ENCODE results near the gene ASB6. TPM values are rescaled to one million over a fixed set of nuclear protein-coding genes. Genes with fewer than 3 reads are reported as not detected.
"Not testable (repeated sequence)": the region's sequence is repeated elsewhere in the genome, so short reads cannot be mapped to it uniquely, and the experiment has no call there.

ASB6 gene
- total RNA-seq, 3 donors from 2014 or later, result 32.1 to 35.3 (median 35.1) TPM

- no peaks in the 10 kb centered on the region for H3K36me3 Mint-ChIP-seq (ENCODE audit: insufficient read depth)
- H3K27me3 Mint-ChIP-seq (ENCODE audit: low read depth), result no peaks in the 10 kb centered on the region
- H3K9me3 Mint-ChIP-seq, result no peaks in the 10 kb centered on the region
- no peak for DNase-seq
- ATAC-seq, result no peak
- no peak overlapping the region for H3K4me3 Mint-ChIP-seq
- H3K4me1 Mint-ChIP-seq (ENCODE audit: low read depth), result peaks cover 24% of the 10 kb centered on the region
Measured at GRCh38 chr9:129604766-129605163, 37.2 kb downstream of the ASB6 start.

DNA sequence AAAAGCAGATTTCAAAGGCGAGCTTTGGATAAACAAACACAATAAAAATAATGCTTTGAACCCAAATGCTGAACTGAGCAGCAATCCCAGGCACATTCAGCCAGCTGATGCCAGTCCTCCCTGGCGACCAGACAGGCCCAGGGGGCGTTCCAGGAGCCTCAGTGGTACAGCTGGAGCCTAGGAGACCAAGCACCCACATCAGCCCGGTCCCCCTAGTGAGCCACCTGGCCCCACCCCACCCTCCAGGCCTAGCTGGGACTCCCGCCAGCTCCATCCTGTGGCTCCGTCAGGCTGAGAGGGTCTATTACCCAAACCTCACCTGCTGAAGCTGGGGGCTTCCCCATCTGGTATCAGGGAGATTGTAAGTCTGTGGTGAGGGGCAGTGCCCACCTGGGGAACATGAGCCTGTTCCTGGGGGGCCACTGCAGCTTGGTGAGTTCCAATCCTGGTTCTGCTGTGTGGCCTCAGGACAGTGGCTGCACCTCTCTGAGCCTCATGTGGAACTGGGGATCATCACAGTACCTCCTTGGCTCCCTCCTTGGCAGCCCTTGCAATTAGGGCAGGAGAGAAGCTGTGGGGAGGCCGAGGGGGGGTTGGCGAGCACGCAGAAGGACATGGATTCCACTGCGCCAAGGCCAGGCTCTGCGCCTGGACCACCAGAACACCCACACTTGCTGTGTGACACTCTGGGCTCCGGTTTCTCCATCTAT, 37.7 kb downstream of the ASB6 start:
- no peak for DNase-seq
- no peaks in the 10 kb centered on the region for H3K27me3 Mint-ChIP-seq (ENCODE audit: low read depth)
- H3K9me3 Mint-ChIP-seq, result no peaks in the 10 kb centered on the region
- no peak overlapping the region for H3K4me3 Mint-ChIP-seq
- ATAC-seq, result no peak
- no peaks in the 10 kb centered on the region for H3K36me3 Mint-ChIP-seq (ENCODE audit: insufficient read depth)
- H3K4me1 Mint-ChIP-seq (ENCODE audit: low read depth), result peaks cover 21% of the 10 kb centered on the region

DNA sequence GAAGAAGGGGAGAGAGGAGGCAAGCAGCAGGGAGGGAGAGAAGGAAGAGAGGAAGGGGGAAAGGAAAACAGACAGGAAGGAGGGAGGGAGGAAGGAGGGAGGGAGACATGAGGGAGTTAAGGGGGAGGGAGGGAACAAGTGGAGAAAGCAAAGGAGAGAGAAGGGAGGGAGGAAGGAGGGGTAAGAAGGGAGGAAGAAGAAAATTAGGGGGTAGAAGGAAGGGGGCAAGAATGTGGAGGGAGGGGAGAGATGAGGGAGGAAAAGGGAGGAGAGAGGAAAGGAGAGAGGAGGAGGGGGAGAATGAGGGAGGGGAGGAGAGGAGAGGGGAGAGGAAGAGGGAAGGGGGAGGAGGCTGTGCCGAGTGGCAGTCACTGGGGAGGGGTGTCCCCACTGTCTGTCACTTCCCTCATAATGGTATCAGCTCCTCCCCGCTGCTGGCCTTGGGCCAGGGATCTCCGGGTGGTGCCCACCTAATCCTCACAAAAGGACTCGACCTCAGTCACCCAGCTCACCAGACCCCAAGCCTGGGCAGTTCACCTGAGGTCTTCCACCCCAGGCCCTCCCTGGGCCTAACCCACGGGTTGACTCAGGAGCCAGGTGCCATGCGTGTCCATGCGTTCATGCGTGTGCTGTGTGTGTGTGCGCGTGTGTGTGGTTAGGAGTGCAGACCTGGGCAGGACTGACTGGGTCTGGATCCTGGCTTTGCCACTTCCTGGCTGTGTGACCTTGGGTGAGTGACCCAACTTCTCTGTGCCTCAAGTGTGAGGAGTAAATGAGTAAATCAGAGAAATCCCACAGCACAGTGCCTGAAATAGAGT, 39.1 kb downstream of the ASB6 start:
- Mint-ChIP-seq H3K4me1 (ENCODE audit: low read depth) (peaks cover 27% of the 10 kb centered on the region), H3K9me3 (no peaks in the 10 kb centered on the region), H3K36me3 (ENCODE audit: insufficient read depth) (no peaks in the 10 kb centered on the region), H3K27me3 (ENCODE audit: low read depth) (peaks cover 5% of the 10 kb centered on the region), H3K4me3 (no peak overlapping the region)
- ATAC-seq, result no peak
- no peak for DNase-seq

DNA sequence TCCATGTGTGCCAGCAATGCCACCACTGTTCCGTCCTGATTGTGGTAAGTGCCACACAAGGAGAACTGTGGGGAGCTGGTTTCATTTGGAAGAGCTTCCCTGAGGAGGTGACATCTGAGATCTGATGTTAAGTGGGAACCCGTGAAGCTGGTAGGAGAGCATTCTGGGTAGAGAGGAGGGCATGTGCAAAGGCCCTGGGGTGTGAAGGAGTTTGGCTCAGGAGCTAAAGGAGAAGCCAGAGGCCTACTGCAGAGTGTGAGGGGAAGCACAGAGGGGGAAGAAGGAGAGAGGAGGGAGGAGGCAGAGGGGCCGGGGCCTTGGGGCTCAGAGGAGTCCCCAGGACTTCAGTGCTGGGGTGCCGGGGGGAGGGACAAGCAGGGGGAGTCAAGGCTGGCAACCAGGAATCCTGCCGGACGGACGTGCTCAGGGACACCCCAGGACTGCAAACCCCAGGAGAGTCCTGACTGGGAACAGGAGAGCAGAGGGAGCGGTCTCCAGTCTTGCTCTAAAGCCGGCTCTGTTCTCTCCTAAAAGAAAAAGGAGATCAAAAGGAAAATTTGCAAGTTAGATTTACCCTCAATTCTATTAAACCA, 40.8 kb downstream of the ASB6 start:
- Mint-ChIP-seq H3K4me1 (ENCODE audit: low read depth) (peaks cover 23% of the 10 kb centered on the region), H3K9me3 (no peaks in the 10 kb centered on the region), H3K4me3 (no peak overlapping the region), H3K27me3 (ENCODE audit: low read depth) (peaks cover 5% of the 10 kb centered on the region), H3K36me3 (ENCODE audit: insufficient read depth) (no peaks in the 10 kb centered on the region)
- ATAC-seq (no peak), DNase-seq (no peak)

- no peak for DNase-seq
- Mint-ChIP-seq H3K9me3 (no peaks in the 10 kb centered on the region), H3K4me1 (ENCODE audit: low read depth) (peaks cover 16% of the 10 kb centered on the region), H3K36me3 (ENCODE audit: insufficient read depth) (no peaks in the 10 kb centered on the region), H3K27me3 (ENCODE audit: low read depth) (peaks cover 5% of the 10 kb centered on the region), H3K4me3 (peak overlapping the region; percentile 26)
- peak in 1 of 2 donors; percentile 20 for ATAC-seq
Measured at GRCh38 chr9:129598089-129598596, 43.8 kb downstream of the ASB6 start.

DNA sequence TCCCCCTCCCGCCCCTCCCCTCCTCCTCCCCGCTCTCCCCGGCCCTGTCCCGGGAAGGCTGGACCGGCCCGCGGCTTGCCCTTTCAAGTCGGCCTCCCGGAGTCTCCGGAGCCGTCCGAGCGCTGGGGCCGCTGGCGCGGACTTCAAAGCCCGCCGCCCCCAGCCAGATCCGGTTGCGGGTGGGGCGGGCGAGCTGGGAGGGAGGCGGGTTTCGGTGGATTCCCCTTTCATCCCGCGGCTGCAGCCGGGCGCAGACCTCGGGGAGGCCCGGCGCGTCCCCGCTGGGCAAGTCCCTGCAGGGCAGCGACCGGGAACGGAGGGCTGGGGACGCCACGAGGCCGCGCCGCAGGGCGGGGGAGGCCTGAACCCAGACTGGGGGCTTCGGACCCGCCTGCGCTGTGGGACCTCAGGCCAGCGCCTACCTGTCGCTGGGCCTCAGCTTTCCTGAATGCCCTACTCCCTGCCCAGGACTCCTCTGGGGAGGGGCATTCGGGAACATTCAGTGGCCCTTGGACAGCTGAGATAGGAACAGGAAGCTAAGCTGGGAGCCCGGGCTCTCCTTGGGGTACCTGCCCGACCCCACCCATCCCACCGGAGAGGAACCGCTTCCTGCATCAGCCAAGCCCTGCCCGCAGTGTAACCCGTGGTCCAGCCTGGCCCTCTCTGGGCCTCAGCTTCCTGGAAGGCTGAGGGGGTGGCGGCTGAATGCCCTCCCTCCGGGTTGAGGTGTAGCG, 44.4 kb downstream of the ASB6 start:
- Mint-ChIP-seq H3K4me3 (peak overlapping the region; percentile 26), H3K4me1 (ENCODE audit: low read depth) (peaks cover 15% of the 10 kb centered on the region), H3K27me3 (ENCODE audit: low read depth) (peaks cover 5% of the 10 kb centered on the region), H3K9me3 (no peaks in the 10 kb centered on the region), H3K36me3 (ENCODE audit: insufficient read depth) (no peaks in the 10 kb centered on the region)
- ATAC-seq, result peak; percentile 64 to 75
- no peak for DNase-seq

GRCh38 chr9:129596541-129597331, 45.2 kb downstream of the ASB6 start:
- ATAC-seq (peak in 1 of 2 donors; percentile 19), DNase-seq (no peak)
- Mint-ChIP-seq H3K4me1 (ENCODE audit: low read depth) (peaks cover 15% of the 10 kb centered on the region), H3K9me3 (no peaks in the 10 kb centered on the region), H3K27me3 (ENCODE audit: low read depth) (peaks cover 5% of the 10 kb centered on the region), H3K4me3 (no peak overlapping the region), H3K36me3 (ENCODE audit: insufficient read depth) (no peaks in the 10 kb centered on the region)

DNA sequence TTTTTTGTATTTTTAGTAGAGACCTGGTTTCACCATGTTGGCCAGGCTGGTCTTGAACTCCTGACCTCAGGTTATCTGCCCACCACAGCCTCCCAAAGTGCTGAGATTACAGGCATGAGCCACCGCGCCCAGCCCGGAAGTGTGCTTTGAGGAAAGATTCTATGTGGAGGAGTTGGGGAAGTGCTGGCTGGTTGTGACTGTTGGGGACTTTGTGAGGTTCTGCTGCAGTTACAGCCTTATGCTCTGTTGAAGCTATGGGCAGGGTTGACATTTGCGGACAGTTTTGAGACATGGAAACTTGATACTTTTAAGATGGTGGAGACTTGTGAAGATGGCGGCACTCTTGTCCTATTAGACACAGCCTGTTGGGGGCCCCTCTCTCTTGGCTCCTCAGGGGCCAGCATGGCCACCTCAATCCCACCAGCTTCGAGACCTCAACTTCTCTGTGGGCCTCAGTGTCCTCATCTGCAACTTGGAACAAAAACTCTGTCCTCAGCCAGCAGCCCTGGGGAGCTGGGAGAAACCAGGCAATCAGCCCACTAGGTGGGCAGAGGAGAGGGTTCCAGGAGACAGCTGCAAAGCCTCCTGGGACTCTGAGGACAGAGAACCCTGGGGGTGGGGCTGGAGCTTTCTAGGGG, 45.9 kb downstream of the ASB6 start:
- DNase-seq (no peak), ATAC-seq (no peak)
- Mint-ChIP-seq H3K36me3 (ENCODE audit: insufficient read depth) (no peaks in the 10 kb centered on the region), H3K9me3 (no peaks in the 10 kb centered on the region), H3K4me1 (ENCODE audit: low read depth) (peaks cover 15% of the 10 kb centered on the region), H3K27me3 (ENCODE audit: low read depth) (peaks cover 5% of the 10 kb centered on the region), H3K4me3 (no peak overlapping the region)

GRCh38 chr9:129595311-129595741, 46.6 kb downstream of the ASB6 start:
- ATAC-seq (no peak), DNase-seq (no peak)
- peaks cover 8% of the 10 kb centered on the region for H3K27me3 Mint-ChIP-seq (ENCODE audit: low read depth)
- no peaks in the 10 kb centered on the region for H3K9me3 Mint-ChIP-seq
- H3K4me3 Mint-ChIP-seq, result no peak overlapping the region
- H3K36me3 Mint-ChIP-seq (ENCODE audit: insufficient read depth), result no peaks in the 10 kb centered on the region
- peaks cover 15% of the 10 kb centered on the region for H3K4me1 Mint-ChIP-seq (ENCODE audit: low read depth)

- H3K27me3 Mint-ChIP-seq (ENCODE audit: low read depth), result peaks cover 11% of the 10 kb centered on the region
- H3K36me3 Mint-ChIP-seq (ENCODE audit: insufficient read depth), result no peaks in the 10 kb centered on the region
- no peaks in the 10 kb centered on the region for H3K9me3 Mint-ChIP-seq
- no peak for DNase-seq
- no peak for ATAC-seq
- no peak overlapping the region for H3K4me3 Mint-ChIP-seq
- peaks cover 15% of the 10 kb centered on the region for H3K4me1 Mint-ChIP-seq (ENCODE audit: low read depth)
Measured at GRCh38 chr9:129594632-129595031, 47.3 kb downstream of the ASB6 start.

- ATAC-seq; DNase-seq; H3K4me1 Mint-ChIP-seq (ENCODE audit: low read depth); H3K9me3 Mint-ChIP-seq; H3K4me3 Mint-ChIP-seq; H3K27me3 Mint-ChIP-seq (ENCODE audit: low read depth); H3K36me3 Mint-ChIP-seq (ENCODE audit: insufficient read depth): not testable (repeated sequence)
Measured at GRCh38 chr9:129592790-129593189, 49.2 kb downstream of the ASB6 start.

- Mint-ChIP-seq H3K4me3 (no peak overlapping the region), H3K4me1 (ENCODE audit: low read depth) (peaks cover 6% of the 10 kb centered on the region), H3K9me3 (no peaks in the 10 kb centered on the region), H3K36me3 (ENCODE audit: insufficient read depth) (no peaks in the 10 kb centered on the region), H3K27me3 (ENCODE audit: low read depth) (peaks cover 6% of the 10 kb centered on the region)
- ATAC-seq (no peak), DNase-seq (no peak)
Measured at GRCh38 chr9:129591916-129592315, 50.0 kb downstream of the ASB6 start.

DNA sequence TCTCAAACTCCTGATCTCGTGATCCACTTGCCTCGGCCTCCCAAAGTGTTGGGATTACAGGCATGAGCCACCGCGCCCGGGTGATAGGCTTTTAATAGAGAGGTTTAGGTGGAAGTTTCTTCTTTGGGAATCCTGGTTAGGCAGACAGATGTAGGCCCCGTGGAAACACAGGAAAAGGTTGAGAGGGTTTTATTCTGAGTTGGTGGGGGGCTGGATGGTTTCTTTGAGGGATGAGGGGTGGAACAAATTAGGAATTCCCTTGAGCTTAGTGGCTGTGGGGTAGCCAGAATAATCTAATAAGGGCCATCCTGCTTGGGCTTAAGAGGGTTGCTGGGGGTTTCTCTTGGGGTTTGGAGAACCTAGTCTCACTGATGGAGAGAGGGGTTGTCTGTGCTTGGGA, 51.5 kb downstream of the ASB6 start:
- no peaks in the 10 kb centered on the region for H3K36me3 Mint-ChIP-seq (ENCODE audit: insufficient read depth)
- H3K27me3 Mint-ChIP-seq (ENCODE audit: low read depth), result peaks cover 6% of the 10 kb centered on the region
- DNase-seq (no peak), ATAC-seq (no peak)
- H3K4me1 Mint-ChIP-seq (ENCODE audit: low read depth), result no peaks in the 10 kb centered on the region
- H3K4me3 Mint-ChIP-seq, result no peak overlapping the region
- no peaks in the 10 kb centered on the region for H3K9me3 Mint-ChIP-seq

Measured in activated T-cell treated with anti-CD3 and anti-CD28 coated beads, Interleukin-2, amount 50 U/mL, for 4 hours (primary cell).